GM06990 (cell line): ENCODE measurements around the gene SLC9A1.

Experiments
- DNase-seq: peaks from one replicate; pipeline ENCODE4 v3.0.0-alpha.2; 2011; ENCODE audit not compliant: insufficient read length; ENCODE audit errors: extremely low read depth
- H3K27me3 ChIP-seq: replicated peaks from 2 replicates; pipeline ENCODE4 v1.6.0; 2011; ENCODE audit warnings: low read length; ENCODE audit not compliant: control insufficient read depth, insufficient read depth
- H3K36me3 ChIP-seq: 2 replicates; pipeline ENCODE4 v1.5.1; 2011; ENCODE audit warnings: low read length; ENCODE audit not compliant: control insufficient read depth, insufficient read depth
- H3K4me3 ChIP-seq: replicated peaks from 2 replicates; pipeline ENCODE4 v1.5.1; 2011; ENCODE audit warnings: low read depth, mild to moderate bottlenecking, control low read depth, low read length
- TF ChIP-seq, protein P1 (sequence below): IDR thresholded peaks from 2 replicates; pipeline ENCODE4 v1.5.1; 2011; ENCODE audit warnings: low read length, control low read depth, mild to moderate bottlenecking, inconsistent platforms; ENCODE audit not compliant: insufficient read depth, poor library complexity, severe bottlenecking

Gene SLC9A1

GRCh38 chr1:27101696-27102095, 53.2 kb downstream of the SLC9A1 start:
- no peak for DNase-seq
- no peaks in the 10 kb centered on the region for H3K27me3 ChIP-seq
- no peak overlapping the region for H3K4me3 ChIP-seq
- peaks cover 3% of the 10 kb centered on the region for H3K36me3 ChIP-seq
- TF ChIP-seq, protein P1, sequence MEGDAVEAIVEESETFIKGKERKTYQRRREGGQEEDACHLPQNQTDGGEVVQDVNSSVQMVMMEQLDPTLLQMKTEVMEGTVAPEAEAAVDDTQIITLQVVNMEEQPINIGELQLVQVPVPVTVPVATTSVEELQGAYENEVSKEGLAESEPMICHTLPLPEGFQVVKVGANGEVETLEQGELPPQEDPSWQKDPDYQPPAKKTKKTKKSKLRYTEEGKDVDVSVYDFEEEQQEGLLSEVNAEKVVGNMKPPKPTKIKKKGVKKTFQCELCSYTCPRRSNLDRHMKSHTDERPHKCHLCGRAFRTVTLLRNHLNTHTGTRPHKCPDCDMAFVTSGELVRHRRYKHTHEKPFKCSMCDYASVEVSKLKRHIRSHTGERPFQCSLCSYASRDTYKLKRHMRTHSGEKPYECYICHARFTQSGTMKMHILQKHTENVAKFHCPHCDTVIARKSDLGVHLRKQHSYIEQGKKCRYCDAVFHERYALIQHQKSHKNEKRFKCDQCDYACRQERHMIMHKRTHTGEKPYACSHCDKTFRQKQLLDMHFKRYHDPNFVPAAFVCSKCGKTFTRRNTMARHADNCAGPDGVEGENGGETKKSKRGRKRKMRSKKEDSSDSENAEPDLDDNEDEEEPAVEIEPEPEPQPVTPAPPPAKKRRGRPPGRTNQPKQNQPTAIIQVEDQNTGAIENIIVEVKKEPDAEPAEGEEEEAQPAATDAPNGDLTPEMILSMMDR = no peak

- Histone ChIP-seq H3K36me3 (peaks cover 3% of the 10 kb centered on the region), H3K4me3 (no peak overlapping the region), H3K27me3 (no peaks in the 10 kb centered on the region)
- TF ChIP-seq, protein P1 = no peak
- no peak for DNase-seq
These were observed 53.9 kb downstream of the SLC9A1 start for GRCh38 chr1:27101054-27101491.

DNA sequence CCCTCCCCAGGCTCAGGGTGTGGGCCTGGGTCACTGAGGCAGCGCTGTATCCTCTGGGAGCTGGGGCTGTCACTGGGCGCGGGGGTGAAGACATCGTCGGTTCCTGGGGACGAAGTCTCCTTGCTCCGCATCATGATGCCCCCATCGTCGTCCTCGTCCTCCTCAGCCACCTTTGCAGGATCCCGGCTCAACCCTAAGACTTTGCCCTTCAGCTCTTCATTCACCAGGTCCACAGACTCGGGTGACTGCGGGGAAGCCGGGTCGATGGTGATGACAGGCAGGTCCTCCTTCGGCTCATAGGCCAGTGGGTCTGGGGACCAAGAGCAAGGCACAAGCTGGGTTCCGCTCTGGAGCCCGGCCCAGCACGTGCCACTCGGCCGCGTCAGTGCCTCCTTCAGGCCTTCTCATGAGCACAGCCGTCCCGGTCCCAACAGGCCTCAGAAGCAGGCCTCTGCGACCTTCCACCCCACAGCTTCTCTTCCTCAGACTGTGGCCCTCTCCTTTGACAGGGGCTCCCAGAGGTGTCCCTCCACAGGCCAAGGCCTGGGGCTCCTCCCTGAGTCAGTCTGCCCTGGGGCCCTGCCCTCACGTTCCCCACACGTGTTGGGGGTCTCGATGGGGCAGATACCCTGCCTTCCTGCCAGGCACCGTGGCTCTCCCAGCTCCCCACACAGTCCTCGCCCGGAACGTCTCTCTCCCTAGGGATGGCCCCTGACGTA, 54.4 kb downstream of the SLC9A1 start:
- H3K27me3 ChIP-seq = no peaks in the 10 kb centered on the region
- no peak overlapping the region for H3K4me3 ChIP-seq
- no peak for DNase-seq
- H3K36me3 ChIP-seq = peaks cover 3% of the 10 kb centered on the region
- TF ChIP-seq, protein P1 = no peak

GRCh38 chr1:27099587-27100334, 55.2 kb downstream of the SLC9A1 start:
- peak; percentile 56 for DNase-seq
- H3K4me3 ChIP-seq = no peak overlapping the region

DNA sequence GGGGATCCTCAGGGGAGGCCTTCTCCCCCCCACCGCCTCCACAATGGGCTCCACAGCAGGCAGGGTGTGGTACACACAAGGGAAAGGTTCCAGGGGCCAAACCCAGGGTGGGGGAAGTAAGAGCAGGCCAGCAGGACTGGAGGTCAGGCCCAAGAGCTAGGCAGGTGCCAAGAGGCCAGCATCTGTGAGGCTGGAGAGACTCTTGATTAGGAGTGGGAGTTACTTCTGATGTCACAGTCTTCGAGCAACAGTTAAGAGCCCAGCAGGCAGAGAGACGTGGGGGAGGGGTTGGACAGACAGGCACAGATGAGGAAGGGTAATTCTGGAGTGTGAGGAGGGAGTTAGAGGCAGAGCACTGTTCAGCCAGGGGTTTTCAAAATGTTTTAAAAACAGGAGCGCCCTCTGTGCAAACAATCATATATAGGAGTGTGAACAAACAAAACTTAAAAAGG, 55.8 kb downstream of the SLC9A1 start:
- H3K4me3 ChIP-seq = no peak overlapping the region
- TF ChIP-seq, protein P1 = no peak
- no peaks in the 10 kb centered on the region for H3K27me3 ChIP-seq
- peaks cover 3% of the 10 kb centered on the region for H3K36me3 ChIP-seq
- DNase-seq = no peak

More at GRCh38 chr1:27099587-27100334, 55.2 kb downstream of the SLC9A1 start:
- TF ChIP-seq, protein P1 = no peak
- Histone ChIP-seq H3K27me3 (no peaks in the 10 kb centered on the region), H3K36me3 (peaks cover 3% of the 10 kb centered on the region)
